SK-MEL-5 (cell line): ENCODE measurements around the gene HOXB6. TPM values are rescaled to one million over a fixed set of nuclear protein-coding genes. Genes with fewer than 3 reads are reported as not detected.

Experiments
- DNase-seq: peaks from one replicate; pipeline ENCODE4 v3.0.0-alpha.2; 2016; ENCODE audit warnings: low read depth, low spot score
- in situ Hi-C: cut with HindIII; loops from 2 replicates; pipeline ENCODE4 v1.10.0; 2016; ENCODE audit warnings: low sequenced_read_pairs, high pct_unique_total_duplicates, low pct_unique_long_range_greater_than_20kb
- total RNA-seq: library from RNA; depleted of rRNA; stranded (reverse); fragments of >200 nt; shearing (Covaris generic); gene quantifications from 2 replicates; pipeline ENCODE4 v1.2.3, GENCODE V29; 2014

HOXB6 gene
- total RNA-seq, 1 experiment from 2014 or later = 2.8 TPM

- in situ Hi-C loops = no loop called here
- DNase-seq = no peak
These were observed 38.1 kb downstream of the HOXB6 start for GRCh38 chr17:48566717-48567116.

- in situ Hi-C loops = no loop called here
- no peak for DNase-seq
These were observed 38.7 kb downstream of the HOXB6 start for GRCh38 chr17:48565925-48566710.

GRCh38 chr17:48565022-48565554 is 39.7 kb downstream of the HOXB6 start:
- DNase-seq = no peak
- in situ Hi-C loops = no loop called here

- in situ Hi-C loops = no loop called here
- DNase-seq = no peak
These were observed 40.4 kb downstream of the HOXB6 start for GRCh38 chr17:48564188-48565021.

- no peak for DNase-seq
- in situ Hi-C loops = no loop called here
These were observed 41.0 kb downstream of the HOXB6 start for GRCh38 chr17:48563867-48564187.

GRCh38 chr17:48563385-48563838 is 41.4 kb downstream of the HOXB6 start:
- DNase-seq = no peak
- in situ Hi-C loops = no loop called here

- in situ Hi-C loops = no loop called here
- no peak for DNase-seq
These were observed 41.9 kb downstream of the HOXB6 start for GRCh38 chr17:48562934-48563333.

- in situ Hi-C loops = no loop called here
These were observed 42.6 kb downstream of the HOXB6 start for GRCh38 chr17:48561884-48562810.

GRCh38 chr17:48559840-48560817 is 44.7 kb downstream of the HOXB6 start:
- in situ Hi-C loops = no loop called here
- no peak for DNase-seq

More at GRCh38 chr17:48561884-48562810, 42.6 kb downstream of the HOXB6 start:
- peak; percentile 12 for DNase-seq

- in situ Hi-C loops = no loop called here
- DNase-seq = no peak
These were observed 45.5 kb downstream of the HOXB6 start for GRCh38 chr17:48559122-48559839.

GRCh38 chr17:48558831-48559121 is 46.0 kb downstream of the HOXB6 start:
- in situ Hi-C loops = no loop called here
- no peak for DNase-seq

GRCh38 chr17:48558057-48558830 is 46.5 kb downstream of the HOXB6 start:
- in situ Hi-C loops = no loop called here
- DNase-seq = no peak

GRCh38 chr17:48556576-48557401 is 48.0 kb downstream of the HOXB6 start:
- no peak for DNase-seq
- in situ Hi-C loops = no loop called here

- no peak for DNase-seq
- in situ Hi-C loops = no loop called here
These were observed 48.6 kb downstream of the HOXB6 start for GRCh38 chr17:48556229-48556575.
